ENCODE results near the gene SLC29A1.

DNA sequence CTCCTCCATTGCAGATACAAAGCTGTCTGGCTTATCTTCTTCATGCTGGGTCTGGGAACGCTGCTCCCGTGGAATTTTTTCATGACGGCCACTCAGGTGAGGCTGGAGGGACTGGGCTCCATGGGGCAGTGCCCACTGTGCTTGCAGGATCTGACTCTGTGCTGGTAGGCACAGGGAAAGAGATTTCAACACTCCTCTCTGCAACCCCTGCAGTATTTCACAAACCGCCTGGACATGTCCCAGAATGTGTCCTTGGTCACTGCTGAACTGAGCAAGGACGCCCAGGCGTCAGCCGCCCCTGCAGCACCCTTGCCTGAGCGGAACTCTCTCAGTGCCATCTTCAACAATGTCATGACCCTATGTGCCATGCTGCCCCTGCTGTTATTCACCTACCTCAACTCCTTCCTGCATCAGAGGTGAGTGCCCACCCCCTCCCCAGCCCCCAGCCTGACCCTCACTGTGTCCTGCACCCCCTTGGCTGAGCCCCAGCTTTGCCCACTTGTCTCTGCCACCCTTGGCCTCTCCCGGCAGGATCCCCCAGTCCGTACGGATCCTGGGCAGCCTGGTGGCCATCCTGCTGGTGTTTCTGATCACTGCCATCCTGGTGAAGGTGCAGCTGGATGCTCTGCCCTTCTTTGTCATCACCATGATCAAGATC, 6.1 kb downstream of the SLC29A1 start:
- TF ChIP-seq CTCF (IDR thresholded peaks at IDR 0.05) (no peak), POLR2A (IDR thresholded peaks at IDR 0.05) (no peak), POLR2AphosphoS5 (IDR thresholded peaks at IDR 0.05) (no peak)

All from prostate gland (tissue), 2 donors.